Upper lobe of left lung (tissue), 6 donors: ENCODE measurements around the gene ACRBP. TPM values are rescaled to one million over a fixed set of nuclear protein-coding genes. Genes with fewer than 3 reads are reported as not detected.

Experiments
- ATAC-seq, 2 donors: fragments of 200-7000 bp; cut with Tn5 transposase; one replicate each; pipeline ENCODE4 v1.9.1; 2022; ENCODE audit warnings: mild to moderate bottlenecking in 2 of 2, moderate library complexity in 2 of 2; ENCODE audit not compliant: low FRiP score in 2 of 2
- DNase-seq, 2 donors: peaks; one replicate each; pipeline ENCODE4 v3.0.0-alpha.2; 2019 to 2020
- H3K27ac ChIP-seq, 4 donors: fragments of 200-600 bp; sonication (generic); one replicate each; pipeline ENCODE4 v1.5.1; 2016 to 2019
- H3K27me3 ChIP-seq, 4 donors: fragments of 200-600 bp; sonication (generic); one replicate each; pipeline ENCODE4 v1.5.1; 2017 to 2019
- H3K36me3 ChIP-seq, 4 donors: fragments of 200-600 bp; sonication (generic); one replicate each; pipeline ENCODE4 v1.5.1; 2016 to 2019
- H3K4me1 ChIP-seq, 4 donors: fragments of 200-600 bp; sonication (generic); one replicate each; pipeline ENCODE4 v1.5.1; 2018 to 2019
- H3K4me3 ChIP-seq, 4 donors: fragments of 200-600 bp; sonication (generic); one replicate each; pipeline ENCODE4 v1.5.1; 2017 to 2019; ENCODE audit warnings: mild to moderate bottlenecking in 2 of 4, moderate library complexity in 1 of 4
- H3K9me3 ChIP-seq, 4 donors: fragments of 200-600 bp; sonication (generic); one replicate each; pipeline ENCODE4 v1.5.1; 2018 to 2019
- EP300 ChIP-seq, 4 donors: sonication (generic); formaldehyde crosslinking; IDR thresholded peaks; one replicate each; pipeline ENCODE4 v1.5.1; 2017; ENCODE audit warnings: antibody characterized with exemption in 4 of 4, control low read depth in 2 of 4
- POLR2A ChIP-seq, 4 donors: fragments of 450-650 bp; IDR thresholded peaks; one replicate each; pipeline ENCODE4 v1.5.1; 2016 to 2017; ENCODE audit warnings: antibody characterized with exemption in 4 of 4, mild to moderate bottlenecking in 2 of 4
- POLR2AphosphoS5 ChIP-seq, 2 donors: sonication (generic); formaldehyde crosslinking; IDR thresholded peaks; one replicate each; pipeline ENCODE4 v1.5.1; 2017; ENCODE audit warnings: antibody characterized with exemption in 2 of 2
- WGBS, 2 donors: methylation state at CpG; one replicate each; pipeline ENCODE4 v1.1.5; 2017 to 2018; 5-methylcytosine and 5-hydroxymethylcytosine counted together
- total RNA-seq, 6 donors: library from RNA; depleted of rRNA in 4 of 6; stranded (reverse); fragments of >200 nt in 4 of 6; gene quantifications; one replicate each; pipeline versions ENCODE4 v1.1.0 to v1.2.1, GENCODE V29; 2016 to 2021
- TF ChIP-seq, protein P1 (sequence below), 6 experiments: fragments of 450-650 bp in 4 of 6; fragments of 200-600 bp in 2 of 6; sonication (generic) in 2 of 6; IDR thresholded peaks; one replicate each; pipeline ENCODE4 v1.5.1; 2016 to 2019; ENCODE audit warnings: antibody characterized with exemption in 6 of 6
- donor health status: DM: no; HTN: no; CAD: no; lungs with moderate emphysema.
- donor health status: DM: no; HTN: yes; CAD: no; lungs with severe emphysema.

ACRBP gene
- total RNA-seq, 6 donors from 2014 or later, result 1.8 to 12.6 (median 5.9) TPM

DNA sequence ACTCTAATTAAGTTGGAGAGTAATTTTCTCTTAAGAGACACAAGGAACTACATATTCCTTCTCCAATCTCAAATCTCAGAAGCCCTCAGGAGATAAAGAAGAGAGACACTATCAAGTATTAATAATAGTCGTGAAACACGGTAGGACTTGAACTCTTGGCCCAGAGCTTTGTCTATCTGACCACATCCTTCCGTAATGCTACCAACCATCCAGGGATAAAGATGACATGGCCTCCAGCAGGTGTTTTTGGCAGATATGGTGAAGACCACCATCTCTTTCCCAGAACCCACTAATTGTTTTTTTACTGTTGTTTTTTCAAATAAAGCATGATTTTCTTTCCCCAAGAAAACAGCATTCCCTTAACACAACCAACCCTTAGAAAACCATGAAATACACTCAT is 38.6 kb upstream of the ACRBP start:
- Histone ChIP-seq H3K9me3 (no peaks in the 10 kb centered on the region), H3K27me3 (no peaks in the 10 kb centered on the region), H3K4me3 (no peak overlapping the region), H3K36me3 (peaks cover 0 to 28% (median under 1%) of the 10 kb centered on the region in 4 donors), H3K4me1 (peaks cover 34 to 51% (median 36%) of the 10 kb centered on the region in 4 donors), H3K27ac (no peak overlapping the region)
- 70 to 80% methylated on average over 3 of the region's 3 CpGs for WGBS, 2 donors
- ATAC-seq (no peak), DNase-seq (no peak)
- TF ChIP-seq EP300 (IDR thresholded peaks at IDR 0.05) (no peak), POLR2A (IDR thresholded peaks at IDR 0.05) (no peak), POLR2AphosphoS5 (IDR thresholded peaks at IDR 0.05) (no peak)
- TF ChIP-seq, protein P1, sequence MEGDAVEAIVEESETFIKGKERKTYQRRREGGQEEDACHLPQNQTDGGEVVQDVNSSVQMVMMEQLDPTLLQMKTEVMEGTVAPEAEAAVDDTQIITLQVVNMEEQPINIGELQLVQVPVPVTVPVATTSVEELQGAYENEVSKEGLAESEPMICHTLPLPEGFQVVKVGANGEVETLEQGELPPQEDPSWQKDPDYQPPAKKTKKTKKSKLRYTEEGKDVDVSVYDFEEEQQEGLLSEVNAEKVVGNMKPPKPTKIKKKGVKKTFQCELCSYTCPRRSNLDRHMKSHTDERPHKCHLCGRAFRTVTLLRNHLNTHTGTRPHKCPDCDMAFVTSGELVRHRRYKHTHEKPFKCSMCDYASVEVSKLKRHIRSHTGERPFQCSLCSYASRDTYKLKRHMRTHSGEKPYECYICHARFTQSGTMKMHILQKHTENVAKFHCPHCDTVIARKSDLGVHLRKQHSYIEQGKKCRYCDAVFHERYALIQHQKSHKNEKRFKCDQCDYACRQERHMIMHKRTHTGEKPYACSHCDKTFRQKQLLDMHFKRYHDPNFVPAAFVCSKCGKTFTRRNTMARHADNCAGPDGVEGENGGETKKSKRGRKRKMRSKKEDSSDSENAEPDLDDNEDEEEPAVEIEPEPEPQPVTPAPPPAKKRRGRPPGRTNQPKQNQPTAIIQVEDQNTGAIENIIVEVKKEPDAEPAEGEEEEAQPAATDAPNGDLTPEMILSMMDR (IDR thresholded peaks at IDR 0.05), result no peak

DNA sequence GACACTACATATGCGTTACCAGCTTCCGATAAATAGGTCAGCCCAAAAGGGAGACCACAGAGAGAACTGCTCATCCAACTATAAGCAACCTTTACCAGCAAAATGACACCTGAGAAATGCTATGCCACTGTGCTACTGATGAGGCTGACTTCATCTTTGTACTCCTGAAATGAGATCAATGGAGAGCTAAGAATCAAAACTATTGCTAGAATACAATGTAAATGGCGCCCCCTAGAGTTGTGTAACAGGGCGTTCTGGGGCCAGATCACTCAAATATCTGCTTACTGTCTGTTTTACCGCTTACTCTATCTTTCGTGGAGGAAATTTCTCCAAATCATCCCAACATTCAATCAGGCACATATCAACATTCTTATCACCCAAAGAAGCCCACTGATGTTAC is 37.4 kb upstream of the ACRBP start:
- DNase-seq, result no peak
- ATAC-seq, result no peak
- no peak for TF ChIP-seq EP300 (IDR thresholded peaks at IDR 0.05)
- TF ChIP-seq, protein P1 (IDR thresholded peaks at IDR 0.05), result peak in 4 of 6 experiments; percentile 27 to 44 (median 36)
- TF ChIP-seq POLR2AphosphoS5 (IDR thresholded peaks at IDR 0.05), result no peak
- 70 to 74% methylated on average over 6 of the region's 6 CpGs for WGBS, 2 donors
- peaks cover 0 to 37% (median 8%) of the 10 kb centered on the region in 4 donors for H3K36me3 ChIP-seq
- no peak overlapping the region for H3K27ac ChIP-seq
- no peaks in the 10 kb centered on the region for H3K9me3 ChIP-seq
- no peak overlapping the region for H3K4me3 ChIP-seq
- no peaks in the 10 kb centered on the region for H3K27me3 ChIP-seq
- H3K4me1 ChIP-seq, result peaks cover 25 to 40% (median 27%) of the 10 kb centered on the region in 4 donors

DNA sequence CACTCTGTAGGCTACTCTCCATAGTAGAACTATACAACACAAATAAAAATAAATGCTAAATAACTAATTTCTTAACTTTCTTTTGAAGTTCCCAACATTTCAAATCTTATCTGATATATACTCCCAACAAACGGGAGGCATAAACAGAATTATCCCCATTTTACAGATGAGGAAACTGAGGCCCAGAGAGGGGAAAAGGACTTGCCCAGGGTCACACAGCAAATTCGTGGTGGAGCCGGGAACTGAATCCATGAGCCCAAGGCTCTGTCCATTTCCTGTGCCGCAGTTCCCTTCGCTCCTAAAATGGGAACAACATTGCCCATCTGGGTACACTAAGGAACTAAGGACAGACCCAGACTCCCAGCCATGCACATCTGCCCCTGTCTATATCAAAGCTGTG is 29.7 kb upstream of the ACRBP start:
- TF ChIP-seq POLR2AphosphoS5 (IDR thresholded peaks at IDR 0.05) (no peak), EP300 (IDR thresholded peaks at IDR 0.05) (no peak)
- TF ChIP-seq, protein P1 (IDR thresholded peaks at IDR 0.05), result no peak
- no peaks in the 10 kb centered on the region for H3K27me3 ChIP-seq
- H3K36me3 ChIP-seq, result peaks cover 50 to 93% (median 77%) of the 10 kb centered on the region in 4 donors
- H3K4me3 ChIP-seq, result no peak overlapping the region
- no peak overlapping the region for H3K27ac ChIP-seq
- WGBS, 2 donors, result 85 to 97% methylated on average over 5 of the region's 5 CpGs
- DNase-seq, result no peak
- no peak for ATAC-seq
- H3K9me3 ChIP-seq, result no peaks in the 10 kb centered on the region
- no peaks in the 10 kb centered on the region for H3K4me1 ChIP-seq

DNA sequence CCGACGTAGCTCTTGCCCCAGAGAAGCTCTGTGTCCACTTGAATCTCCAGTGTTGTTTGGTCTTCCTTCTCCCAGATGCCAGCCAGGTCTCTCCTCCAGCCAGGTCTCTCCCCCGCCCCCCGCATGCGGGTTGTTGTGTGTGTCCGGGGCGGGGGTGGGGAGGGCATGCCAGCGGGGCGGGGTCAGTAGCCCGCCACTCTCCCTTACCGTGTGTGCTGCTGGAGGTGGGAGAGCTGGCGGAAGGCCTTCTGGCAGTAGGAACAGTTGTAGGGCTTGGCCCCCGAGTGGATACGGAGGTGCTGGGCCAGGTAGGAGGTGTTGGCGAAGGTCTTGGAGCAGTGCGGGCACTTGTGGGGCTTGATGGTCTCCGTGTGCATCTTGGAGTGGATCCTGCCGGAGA is 24.9 kb upstream of the ACRBP start:
- Histone ChIP-seq H3K4me3 (no peak overlapping the region), H3K4me1 (no peaks in the 10 kb centered on the region), H3K27me3 (no peaks in the 10 kb centered on the region), H3K27ac (no peak overlapping the region), H3K36me3 (peaks cover 64 to 100% (median 95%) of the 10 kb centered on the region in 4 donors), H3K9me3 (no peaks in the 10 kb centered on the region)
- TF ChIP-seq, protein P1 (IDR thresholded peaks at IDR 0.05), result no peak
- no peak for TF ChIP-seq EP300 (IDR thresholded peaks at IDR 0.05)
- 90 to 94% methylated on average over 12 to 18 of the region's 18 CpGs for WGBS, 2 donors
- no peak for ATAC-seq
- peak in 1 of 2 donors; percentile 44 for DNase-seq

DNA sequence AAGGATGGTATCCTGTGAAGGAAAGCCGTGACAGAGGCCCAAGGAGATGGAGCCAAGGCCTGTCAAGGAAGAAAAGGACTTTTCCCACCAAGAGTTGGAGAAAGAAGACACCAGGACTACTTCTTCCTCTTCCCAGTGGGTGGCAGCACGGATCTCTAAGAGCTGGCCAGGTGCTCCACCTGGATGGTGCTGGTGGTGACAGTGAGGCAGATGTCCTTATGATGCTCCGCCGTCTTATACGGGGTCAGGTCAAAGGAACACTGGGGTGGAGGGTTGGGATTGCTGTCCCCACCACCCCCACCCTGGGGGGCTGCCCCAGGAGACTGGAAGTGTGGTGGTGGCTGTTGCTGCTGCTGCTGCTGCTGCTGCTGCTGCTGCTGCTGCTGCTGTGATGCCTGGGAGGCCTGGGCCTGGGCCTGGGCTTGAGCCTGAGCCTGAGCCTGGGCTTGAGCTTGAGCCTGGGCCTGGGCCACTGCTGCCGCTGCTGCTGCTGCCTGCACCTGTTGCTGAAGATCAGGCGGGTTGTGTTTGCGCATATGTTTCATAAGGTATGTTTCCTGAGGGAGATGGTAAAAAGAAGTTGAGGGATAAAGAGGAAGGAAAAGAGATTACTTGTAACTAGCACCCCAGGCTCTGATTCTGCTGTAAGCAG is 20.5 kb upstream of the ACRBP start:
- 85 to 90% methylated on average over 5 to 8 of the region's 8 CpGs for WGBS, 2 donors
- no peaks in the 10 kb centered on the region for H3K9me3 ChIP-seq
- ATAC-seq (no peak), DNase-seq (peak in 1 of 2 donors; percentile 59)
- H3K36me3 ChIP-seq, result peaks cover 44 to 72% (median 60%) of the 10 kb centered on the region in 4 donors
- H3K4me1 ChIP-seq, result peaks cover 0 to 2% (median 0%) of the 10 kb centered on the region in 4 donors
- no peaks in the 10 kb centered on the region for H3K27me3 ChIP-seq
- no peak overlapping the region for H3K4me3 ChIP-seq
- H3K27ac ChIP-seq, result no peak overlapping the region
- no peak for TF ChIP-seq POLR2AphosphoS5 (IDR thresholded peaks at IDR 0.05)
- no peak for TF ChIP-seq EP300 (IDR thresholded peaks at IDR 0.05)
- no peak for TF ChIP-seq POLR2A (IDR thresholded peaks at IDR 0.05)
- TF ChIP-seq, protein P1 (IDR thresholded peaks at IDR 0.05), result no peak
